ENCODE measurements around the gene CCNY.

GRCh38 chr10:35359873-35360272, 23.6 kb downstream of the CCNY start:
- TF ChIP-seq EZH2 (IDR thresholded peaks at IDR 0.05; ENCODE audit: borderline replicate concordance): no peak
- no peak for TF ChIP-seq CTCF (IDR thresholded peaks at IDR 0.05; ENCODE audit: poor library complexity)

Data from hepatocyte (in vitro differentiated cells).